Keratinocyte (primary cell): ENCODE results near the gene TCN2.

ENCODE experiments used
- CTCF ChIP-seq, 3 experiments: IDR thresholded peaks in 1 of 3; conservative IDR thresholded peaks in 1 of 3; optimal IDR thresholded peaks in 1 of 3; 2 replicates in 2 of 3; 3 replicates in 1 of 3; pipeline versions ENCODE3 to v1.5.1; 2011; ENCODE audit warnings: low read length in 3 of 3, mild to moderate bottlenecking in 3 of 3, moderate library complexity in 2 of 3, control low read depth in 1 of 3, inconsistent platforms in 1 of 3; ENCODE audit not compliant: insufficient read depth in 2 of 3; ENCODE audit errors: extremely low read depth in 1 of 3
- EZH2 ChIP-seq: IDR thresholded peaks from one replicate; pipeline ENCODE4 v1.6.1; 2012; ENCODE audit warnings: inconsistent platforms, mild to moderate bottlenecking, low read length, moderate library complexity

- no peak for TF ChIP-seq EZH2
- no peak for TF ChIP-seq CTCF (optimal IDR thresholded peaks at IDR 0.05 in 1 of 3, IDR thresholded peaks at IDR 0.05 in 1 of 3, conservative IDR thresholded peaks at IDR 0.05 in 1 of 3; ENCODE audit: extremely low read depth in 1 of 3, insufficient read depth in 2 of 3, low read length in 3 of 3)
Measured at GRCh38 chr22:30562366-30562765, 44.6 kb upstream of the TCN2 start.
